ENCODE data around the gene TRIM58. TPM values are rescaled to one million over a fixed set of nuclear protein-coding genes. Genes with fewer than 3 reads are reported as not detected.

Gene TRIM58
- total RNA-seq, 1 donor from 2014 or later = 6.0 TPM

GRCh38 chr1:247829656-247830055, 27.3 kb upstream of the TRIM58 start:
- Histone ChIP-seq H3K4me3 (no peak overlapping the region), H3K9me3 (no peaks in the 10 kb centered on the region), H3K27me3 (no peaks in the 10 kb centered on the region), H3K27ac (no peak overlapping the region), H3K4me1 (no peaks in the 10 kb centered on the region), H3K36me3 (no peaks in the 10 kb centered on the region)
- DNase-seq = no peak
- intact Hi-C loops (cut with DNase I) = no loop called here
- ATAC-seq = no peak
- no peak for TF ChIP-seq CTCF (IDR thresholded peaks at IDR 0.05)

DNA sequence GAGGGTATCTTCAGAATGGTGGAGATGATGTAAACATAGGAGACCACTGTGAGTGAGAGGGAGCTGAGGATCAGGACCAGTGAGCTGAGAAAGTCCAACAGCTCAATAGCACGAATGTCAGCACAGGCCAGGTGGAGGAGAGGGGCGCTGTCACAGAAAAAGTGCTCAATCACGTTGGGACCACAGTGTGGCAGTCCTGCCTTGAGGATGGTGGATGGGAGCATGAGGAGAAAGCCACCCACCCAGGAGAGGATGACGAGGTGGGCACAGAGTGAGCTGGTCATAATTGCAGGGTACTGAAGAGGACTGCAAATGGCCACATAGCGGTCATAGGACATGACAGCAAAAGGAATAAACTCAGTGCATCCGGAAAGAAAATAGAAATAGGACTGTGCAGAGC, 23.4 kb upstream of the TRIM58 start:
- DNase-seq (no peak), ATAC-seq (no peak)
- H3K27ac ChIP-seq = no peak overlapping the region
- no peaks in the 10 kb centered on the region for H3K4me1 ChIP-seq
- intact Hi-C loops (cut with DNase I) = no loop called here
- no peak overlapping the region for H3K4me3 ChIP-seq
- no peaks in the 10 kb centered on the region for H3K27me3 ChIP-seq
- no peaks in the 10 kb centered on the region for H3K36me3 ChIP-seq
- TF ChIP-seq CTCF (IDR thresholded peaks at IDR 0.05) = no peak
- H3K9me3 ChIP-seq = no peaks in the 10 kb centered on the region

GRCh38 chr1:247840818-247841217, 16.2 kb upstream of the TRIM58 start:
- intact Hi-C loops (cut with DNase I) = no loop called here
- TF ChIP-seq CTCF (IDR thresholded peaks at IDR 0.05) = no peak
- Histone ChIP-seq H3K4me3 (no peak overlapping the region), H3K9me3 (no peaks in the 10 kb centered on the region), H3K36me3 (no peaks in the 10 kb centered on the region), H3K27me3 (no peaks in the 10 kb centered on the region), H3K4me1 (no peaks in the 10 kb centered on the region), H3K27ac (no peak overlapping the region)
- ATAC-seq (no peak), DNase-seq (no peak)

DNA sequence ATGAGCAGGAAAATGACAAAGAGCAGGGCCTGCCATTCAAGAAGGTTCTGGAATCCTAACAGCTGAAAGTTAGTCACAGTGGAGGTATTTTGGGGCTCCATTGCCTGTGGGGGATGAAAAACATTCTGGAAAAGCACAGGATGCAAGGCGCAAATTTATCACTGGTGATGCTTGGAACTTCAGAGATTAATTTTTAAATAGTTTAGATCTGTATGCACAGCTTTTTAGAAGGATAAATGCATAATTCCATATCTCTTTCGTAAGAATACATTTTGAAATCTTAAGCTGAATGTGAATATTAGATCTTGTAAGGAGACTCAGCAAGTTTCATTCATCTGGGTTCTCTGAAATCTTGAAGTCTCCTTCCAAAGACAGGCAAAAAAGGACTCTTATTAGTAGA, 15.2 kb upstream of the TRIM58 start, which contains the start of gene OR11L1:
Gene OR11L1, minus strand, starts transcription at position 101 of the 400 bp plus-strand sequence. Its CDS starts 0 bp downstream, at position 101.
- Histone ChIP-seq H3K9me3 (no peaks in the 10 kb centered on the region), H3K27ac (no peak within 1 kb of the TSS), H3K4me1 (no peaks in the 10 kb centered on the region), H3K36me3 (no peaks in the 10 kb centered on the region), H3K27me3 (no peaks in the 10 kb centered on the region), H3K4me3 (no peak within 1 kb of the TSS)
- no peak for DNase-seq
- ATAC-seq = no peak
- TF ChIP-seq CTCF (IDR thresholded peaks at IDR 0.05) = no peak
- intact Hi-C loops (cut with DNase I) = no loop called here

GRCh38 chr1:247843411-247843810, 13.6 kb upstream of the TRIM58 start:
- DNase-seq (no peak), ATAC-seq (no peak)
- Histone ChIP-seq H3K27ac (no peak overlapping the region), H3K36me3 (no peaks in the 10 kb centered on the region), H3K27me3 (no peaks in the 10 kb centered on the region), H3K4me3 (no peak overlapping the region), H3K4me1 (no peaks in the 10 kb centered on the region), H3K9me3 (no peaks in the 10 kb centered on the region)
- TF ChIP-seq CTCF (IDR thresholded peaks at IDR 0.05) = no peak
- intact Hi-C loops (cut with DNase I) = no loop called here

DNA sequence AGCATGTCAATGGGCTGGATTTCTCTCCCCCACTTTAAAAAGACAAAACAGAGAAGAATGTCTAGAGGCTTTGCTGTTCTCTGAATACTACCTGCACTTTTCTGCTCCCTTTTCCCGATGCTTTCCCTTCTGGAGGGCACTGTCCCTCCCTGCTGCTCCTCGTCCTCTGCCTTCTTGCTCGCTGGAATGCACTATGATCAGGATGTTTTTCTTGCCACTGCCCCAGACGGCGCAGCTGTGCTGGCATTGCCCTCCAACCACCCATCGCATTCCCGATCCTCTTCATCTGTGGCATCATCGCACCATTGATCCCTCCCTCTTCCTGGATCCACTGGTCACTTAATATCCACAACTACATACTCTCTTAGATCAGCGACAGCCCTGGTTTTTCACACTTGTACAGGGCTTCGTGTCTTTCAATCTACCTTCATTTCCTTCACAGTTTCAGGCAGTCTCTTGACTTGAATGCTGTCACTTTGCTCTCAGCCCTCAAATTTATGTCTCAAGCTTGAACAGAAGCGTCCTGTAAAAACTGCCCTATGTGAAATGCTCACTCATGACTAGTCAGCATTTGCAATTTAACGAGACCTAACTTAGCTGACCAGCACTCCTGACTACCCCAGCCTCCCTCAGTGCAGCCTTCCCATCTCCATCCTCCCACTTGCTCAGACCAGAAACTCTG, 11.8 kb upstream of the TRIM58 start:
- intact Hi-C loops (cut with DNase I) = no loop called here
- H3K9me3 ChIP-seq = no peaks in the 10 kb centered on the region
- H3K27ac ChIP-seq = no peak overlapping the region
- H3K36me3 ChIP-seq = no peaks in the 10 kb centered on the region
- DNase-seq = no peak
- H3K4me1 ChIP-seq = no peaks in the 10 kb centered on the region
- no peak for ATAC-seq
- TF ChIP-seq CTCF (IDR thresholded peaks at IDR 0.05) = no peak
- no peaks in the 10 kb centered on the region for H3K27me3 ChIP-seq
- no peak overlapping the region for H3K4me3 ChIP-seq
